KBM-7 (cell line): ENCODE data around the gene APC2.

Experiments
- DNase-seq: peaks from one replicate; pipeline ENCODE4 v3.0.0-alpha.2; 2015
- in situ Hi-C: fragments of 300-500 bp; cut with MboI; formaldehyde crosslinking; loops from 2 replicates; pipeline ENCODE4 v1.14.3; 2020; ENCODE audit warnings: low sequenced_read_pairs, low pct_unique_long_range_greater_than_20kb, mixed read lengths

The APC2 gene

GRCh38 chr19:1449467-1450442 lies at the start of gene APC2:
Gene APC2 (plus strand): TSS chr19:1450121. CDS start chr19:1453002, 2,881 bp downstream.
- peak; percentile 41 for DNase-seq
- in situ Hi-C loops = no loop called here

- in situ Hi-C loops = no loop called here
Measured at GRCh38 chr19:1400281-1401137, 49.4 kb upstream of the APC2 start.

GRCh38 chr19:1401138-1401888 lies 48.6 kb upstream of the APC2 start, which contains the start of gene GAMT:
Gene GAMT (minus strand): TSS chr19:1401542. CDS start chr19:1401476, 66 bp downstream.
- peak; percentile 57 for DNase-seq
- in situ Hi-C loops = no loop called here

More at GRCh38 chr19:1400281-1401137, 49.4 kb upstream of the APC2 start:
- DNase-seq = peak; percentile 49

GRCh38 chr19:1401889-1402217 lies 48.1 kb upstream of the APC2 start:
- in situ Hi-C loops = no loop called here
- DNase-seq = no peak

GRCh38 chr19:1402411-1403070 lies 47.4 kb upstream of the APC2 start:
- in situ Hi-C loops = no loop called here
- DNase-seq = no peak

GRCh38 chr19:1406774-1407527 lies 43.0 kb upstream of the APC2 start:
- peak; percentile 99 for DNase-seq
- in situ Hi-C loops = no loop called here

- no peak for DNase-seq
Measured at GRCh38 chr19:1407528-1408299, 42.2 kb upstream of the APC2 start, which contains the start of gene DAZAP1. Gene DAZAP1 (plus strand): TSS chr19:1407586. CDS start chr19:1407774, 188 bp downstream.

GRCh38 chr19:1408300-1409203 lies 41.4 kb upstream of the APC2 start:
- peak; percentile 32 for DNase-seq
- in situ Hi-C loops = no loop called here

More at GRCh38 chr19:1407528-1408299, 42.2 kb upstream of the APC2 start, which contains the start of gene DAZAP1:
- in situ Hi-C loops = no loop called here

GRCh38 chr19:1409204-1410005 lies 40.5 kb upstream of the APC2 start:
- no peak for DNase-seq
- in situ Hi-C loops = no loop called here

- in situ Hi-C loops = no loop called here
Measured at GRCh38 chr19:1410136-1410786, 39.7 kb upstream of the APC2 start.

GRCh38 chr19:1410789-1411188 lies 39.1 kb upstream of the APC2 start:
- DNase-seq = no peak
- in situ Hi-C loops = no loop called here

More at GRCh38 chr19:1410136-1410786, 39.7 kb upstream of the APC2 start:
- DNase-seq = no peak

GRCh38 chr19:1411255-1412191 lies 38.4 kb upstream of the APC2 start:
- in situ Hi-C loops = no loop called here
- no peak for DNase-seq

- in situ Hi-C loops = no loop called here
Measured at GRCh38 chr19:1412323-1412923, 37.5 kb upstream of the APC2 start.

More at GRCh38 chr19:1412323-1412923, 37.5 kb upstream of the APC2 start:
- DNase-seq = no peak
